Measurements from ENCODE around the gene YTHDF1. TPM values are rescaled to one million over a fixed set of nuclear protein-coding genes. Genes with fewer than 3 reads are reported as not detected.

YTHDF1 gene
- total and polyA plus RNA-seq, 2 of the 4 experiments (the other 2 are of a cell fraction), result 10.9 to 22.6 TPM

DNA sequence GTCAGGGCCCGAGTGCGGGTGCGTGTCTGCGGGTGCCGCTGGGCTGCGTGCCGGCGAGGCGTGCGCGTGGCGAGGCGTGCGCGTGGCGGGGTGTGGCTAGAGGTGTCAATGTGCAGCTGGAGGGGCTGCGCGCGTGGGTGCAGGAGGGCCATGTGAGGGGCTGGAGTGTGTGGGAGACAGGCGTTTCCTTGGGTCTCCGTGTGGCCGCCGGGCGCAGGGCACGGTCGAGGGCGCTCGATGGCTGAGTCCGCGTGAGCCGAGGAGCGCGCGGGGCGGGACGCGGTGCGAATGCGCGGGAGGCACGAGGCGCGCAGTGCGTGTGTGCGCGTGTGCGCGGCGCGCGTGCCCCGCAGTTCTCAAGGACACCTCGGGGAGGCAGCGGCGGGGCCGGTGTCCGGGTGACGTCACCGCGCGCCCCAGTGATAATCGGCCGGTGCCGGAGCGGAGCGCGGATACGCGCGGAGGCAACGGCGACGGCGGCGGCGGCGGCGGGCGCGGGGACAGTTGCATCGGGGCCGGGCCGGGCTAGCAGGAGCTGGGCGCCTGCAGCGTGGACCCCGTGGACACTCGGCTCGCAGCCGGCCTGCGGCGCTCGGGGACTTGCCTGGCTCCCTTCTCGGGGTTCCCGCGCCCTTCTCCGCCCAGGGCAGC is 38.7 kb downstream of the YTHDF1 start:
- no peak overlapping the region for H2AK9ac ChIP-seq (replicated peaks; ENCODE audit: low read depth, low read length, poor library complexity)
- ATAC-seq (ENCODE audit: low read depth) (no peak), DNase-seq (no peak)
- dilution Hi-C loops (cut with HindIII; ENCODE audit: low sequenced_read_pairs, unreplicated experiment), result no loop called here
- no peak overlapping the region for H2BK5ac ChIP-seq (ENCODE audit: low read depth, low read length, poor library complexity, severe bottlenecking)
- no peak overlapping the region for H3K4me2 ChIP-seq (ENCODE audit: low read depth, low read length)
- H2BK120ac ChIP-seq (ENCODE audit: low read depth, low read length), result no peak overlapping the region
- CTCF ChIA-PET, result no interaction called here
- no peak overlapping the region for H2BK15ac ChIP-seq (ENCODE audit: low read depth, low read length)
- in situ Hi-C loops (cut with MboI; ENCODE audit: low sequenced_read_pairs), result no loop called here
- no peak overlapping the region for H2AFZ ChIP-seq (replicated peaks; ENCODE audit: low read length, poor library complexity)
- intact Hi-C loops (cut with micrococcal nuclease), result no loop called here
- H4K5ac ChIP-seq (ENCODE audit: low read depth, low read length), result no peak overlapping the region
- H3K27me3 ChIP-seq (ENCODE audit: control insufficient read depth, insufficient read depth, low read length), result peaks cover 87% of the 10 kb centered on the region
- H3K36me3 ChIP-seq (ENCODE audit: control insufficient read depth, insufficient read depth, low read length), result no peaks in the 10 kb centered on the region
- TF ChIP-seq SMC3 (IDR thresholded peaks at IDR 0.05; ENCODE audit: low read depth, low read length), result no peak
- TF ChIP-seq ELK1 (IDR thresholded peaks at IDR 0.05; ENCODE audit: borderline replicate concordance, low read depth, low read length), result no peak
- TF ChIP-seq CHD1 (IDR thresholded peaks at IDR 0.05; ENCODE audit: low read depth, low read length), result no peak
- TF ChIP-seq MAZ (IDR thresholded peaks at IDR 0.05; ENCODE audit: borderline replicate concordance, low read depth, low read length), result no peak
- no peak for TF ChIP-seq CTCF (conservative IDR thresholded peaks at IDR 0.05; ENCODE audit: low read depth, low read length)
- no peak for TF ChIP-seq NFE2L2 (IDR thresholded peaks at IDR 0.05; ENCODE audit: low read depth, low read length)
- no peak for TF ChIP-seq MAFK (IDR thresholded peaks at IDR 0.05; ENCODE audit: low read depth, low read length)
- TF ChIP-seq RCOR1 (IDR thresholded peaks at IDR 0.05; ENCODE audit: insufficient replicate concordance, low read length), result no peak
- TF ChIP-seq BHLHE40 (IDR thresholded peaks at IDR 0.05; ENCODE audit: low read depth, low read length), result no peak
- no peak for TF ChIP-seq MXI1 (IDR thresholded peaks at IDR 0.05; ENCODE audit: borderline replicate concordance, low read depth, low read length)
- TF ChIP-seq RAD21 (IDR thresholded peaks at IDR 0.05; ENCODE audit: low read length), result no peak
- TF ChIP-seq CEBPB (IDR thresholded peaks at IDR 0.05; ENCODE audit: low read depth, low read length), result no peak
- no peak for TF ChIP-seq RFX5 (IDR thresholded peaks at IDR 0.05; ENCODE audit: low read depth, low read length)
- TF ChIP-seq POLR2A (IDR thresholded peaks at IDR 0.05; ENCODE audit: low read depth, low read length), result no peak
- TF ChIP-seq USF2 (IDR thresholded peaks at IDR 0.05; ENCODE audit: low read depth, low read length), result no peak
- TF ChIP-seq FOS (IDR thresholded peaks at IDR 0.05; ENCODE audit: low read depth, low read length), result no peak
- no peak overlapping the region for H3K23ac ChIP-seq (ENCODE audit: low read depth, low read length)
- H3K56ac ChIP-seq (ENCODE audit: extremely low read depth, insufficient read depth, low read length), result no peak overlapping the region
- 3% methylated on average over 30 of the region's 96 CpGs; no CpG with 5 or more reads in 1 of the 2 experiments for WGBS, 2 experiments (ENCODE audit: extremely low coverage in 2 of 2, insufficient read length in 1 of 2)
- no peak overlapping the region for H3K9ac ChIP-seq (ENCODE audit: low read depth, low read length)
- H2AK5ac ChIP-seq (ENCODE audit: low read depth, low read length), result no peak overlapping the region
- H3K9me3 ChIP-seq (ENCODE audit: control insufficient read depth, insufficient read depth, low read length), result no peaks in the 10 kb centered on the region
- no peak overlapping the region for H3K4ac ChIP-seq (ENCODE audit: low read depth, low read length)
- H3K18ac ChIP-seq (ENCODE audit: low read depth, low read length), result no peak overlapping the region
- H3K4me3 ChIP-seq (ENCODE audit: insufficient read depth, low read depth, low read length), result no peak overlapping the region
- peaks cover 9% of the 10 kb centered on the region for H4K20me1 ChIP-seq (ENCODE audit: insufficient read depth, low read length)
- H2BK20ac ChIP-seq (ENCODE audit: low read depth, low read length), result no peak overlapping the region
- H3K4me1 ChIP-seq (ENCODE audit: control insufficient read depth, insufficient read depth, low read length), result no peaks in the 10 kb centered on the region
- POLR2A ChIA-PET (ENCODE audit: unreplicated experiment), result no interaction called here
- BruUV-seq (replicated peaks), result no TSS peak
- no peaks in the 10 kb centered on the region for H3K9me1 ChIP-seq (ENCODE audit: insufficient read depth, low read length)
- no peak overlapping the region for H4K91ac ChIP-seq (ENCODE audit: insufficient read depth, low read depth, low read length)
- no peak overlapping the region for H3K14ac ChIP-seq (replicated peaks; ENCODE audit: low read depth, low read length)
- H3K27ac ChIP-seq (ENCODE audit: insufficient read depth, low read length), result no peak overlapping the region
- no peak overlapping the region for H4K8ac ChIP-seq (ENCODE audit: low read depth in 2 of 2, low read length in 2 of 2)
- no peaks in the 10 kb centered on the region for H3K79me1 ChIP-seq (ENCODE audit: low read depth in 1 of 2, low read length in 2 of 2)
